ENCODE measurements around the gene CATSPERB.

GRCh38 chr14:91750634-91751198 is 18.8 kb upstream of the CATSPERB start:
- TF ChIP-seq CTCF (IDR thresholded peaks at IDR 0.05) (no peak), POLR2A (IDR thresholded peaks at IDR 0.05) (no peak)

Measured in body of pancreas (tissue), 4 donors.